ENCODE measurements around the gene ST6GALNAC2. TPM values are rescaled to one million over a fixed set of nuclear protein-coding genes. Genes with fewer than 3 reads are reported as not detected.
A peak's percentile ranks its signal among the peaks of the same experiment; 100 is the strongest.
"Not testable (repeated sequence)": the region's sequence is repeated elsewhere in the genome, so short reads cannot be mapped to it uniquely, and the experiment has no call there.

The ST6GALNAC2 gene
- 2.3 TPM for total RNA-seq

DNA sequence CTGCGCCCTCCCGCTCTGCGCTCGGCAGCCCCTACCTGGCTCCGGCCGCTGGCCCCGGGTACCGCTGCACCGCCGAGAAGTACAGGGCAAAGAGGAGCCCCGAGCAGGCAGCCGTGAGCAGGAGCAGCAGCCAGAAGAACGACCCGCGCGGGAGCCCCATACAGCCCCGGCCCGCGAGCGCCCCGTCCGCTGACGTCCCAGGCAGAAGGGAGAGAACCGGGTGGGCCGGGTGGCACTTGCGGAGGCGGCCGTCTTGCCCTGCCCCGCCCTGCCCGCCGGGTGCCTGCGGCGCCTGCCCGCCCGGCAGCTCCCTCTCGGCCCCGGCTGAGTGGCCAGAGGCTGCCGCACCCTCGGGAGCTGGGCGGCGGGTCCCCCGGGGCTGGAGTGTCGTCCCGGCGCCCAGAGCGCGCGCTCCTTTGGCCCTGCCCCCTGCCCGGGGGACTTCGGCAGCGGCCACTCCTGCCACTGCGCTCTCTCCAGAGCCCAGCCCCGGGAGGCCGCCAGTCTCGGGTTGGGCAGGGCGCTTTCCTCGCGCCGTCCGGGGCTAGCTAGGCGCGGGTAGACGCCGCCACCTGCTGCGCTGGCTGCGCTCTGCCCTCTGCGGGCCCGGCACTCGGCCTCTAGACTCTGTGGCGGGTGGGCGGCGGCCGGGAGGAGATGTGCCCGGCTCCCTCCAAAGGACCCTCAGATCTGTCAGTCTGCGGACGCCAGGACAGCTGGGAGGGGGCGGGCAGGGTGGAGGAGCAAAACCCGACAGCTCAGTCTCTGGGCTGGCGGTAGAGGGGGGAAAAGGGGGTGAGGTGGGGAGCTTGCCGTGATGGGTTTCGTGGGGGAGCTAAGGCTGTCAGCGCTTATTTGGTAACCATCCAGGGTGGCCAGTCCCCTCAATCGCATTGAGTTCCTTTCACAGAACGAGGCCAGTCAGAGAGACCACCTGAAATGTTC lies at the start of gene ST6GALNAC2:
ST6GALNAC2 (minus strand) TSS at position 212 of the 945 bp plus-strand sequence; CDS start at position 160, 52 bp downstream.
- peak within 1 kb of the TSS; percentile 48 for H3K4me3 ChIP-seq (ENCODE audit: low read length)
- H3K9me3 ChIP-seq (ENCODE audit: low read depth, low read length): no peaks in the 10 kb centered on the region
- H3K4me1 ChIP-seq (ENCODE audit: insufficient read depth, low read length): peaks cover 23% of the 10 kb centered on the region
- H3K27me3 ChIP-seq (ENCODE audit: insufficient read depth, low read length): peaks cover 28% of the 10 kb centered on the region

GRCh38 chr17:76635039-76635438 lies 49.4 kb upstream of the ST6GALNAC2 start:
- Histone ChIP-seq H3K9me3 (ENCODE audit: low read depth, low read length) (no peaks in the 10 kb centered on the region), H3K4me1 (ENCODE audit: insufficient read depth, low read length) (no peaks in the 10 kb centered on the region), H3K27me3 (ENCODE audit: insufficient read depth, low read length) (no peaks in the 10 kb centered on the region), H3K4me3 (ENCODE audit: low read length) (no peak overlapping the region)

DNA sequence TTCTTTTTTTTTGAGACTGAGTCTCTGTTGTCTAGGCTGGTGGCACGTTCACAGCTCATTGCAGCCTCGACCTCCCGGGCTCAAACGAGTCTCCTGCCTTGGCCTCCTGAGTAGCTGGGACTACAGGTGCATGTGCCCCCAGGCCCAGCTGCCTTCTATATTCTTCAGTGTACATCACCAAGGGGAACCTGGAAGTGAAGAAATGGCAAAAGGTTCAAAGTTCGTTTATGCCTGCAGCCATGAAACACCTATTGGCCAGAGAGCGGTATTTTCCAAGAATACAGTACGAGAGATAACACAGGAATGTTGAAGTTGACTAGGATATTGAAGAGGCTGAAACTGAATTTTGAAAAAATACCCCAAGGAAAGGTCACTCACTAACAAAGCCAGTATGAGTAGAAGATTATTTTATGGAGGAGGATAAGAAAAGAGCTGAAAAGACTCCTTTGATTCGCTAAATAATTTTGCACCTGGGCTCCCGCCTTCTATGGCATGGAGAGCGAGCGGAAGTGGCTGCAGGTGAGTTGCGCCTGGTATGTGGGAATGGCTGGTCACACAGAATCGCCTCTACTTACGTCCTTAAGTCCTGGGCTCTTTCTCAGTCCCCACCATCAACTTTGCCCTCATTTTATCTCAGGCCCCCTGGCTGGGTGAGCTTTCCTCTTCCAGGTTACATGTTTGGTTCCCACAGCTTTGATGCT lies 48.1 kb upstream of the ST6GALNAC2 start:
- Histone ChIP-seq H3K4me3 (ENCODE audit: low read length) (no peak overlapping the region), H3K27me3 (ENCODE audit: insufficient read depth, low read length) (no peaks in the 10 kb centered on the region), H3K4me1 (ENCODE audit: insufficient read depth, low read length) (no peaks in the 10 kb centered on the region), H3K9me3 (ENCODE audit: low read depth, low read length) (no peaks in the 10 kb centered on the region)

DNA sequence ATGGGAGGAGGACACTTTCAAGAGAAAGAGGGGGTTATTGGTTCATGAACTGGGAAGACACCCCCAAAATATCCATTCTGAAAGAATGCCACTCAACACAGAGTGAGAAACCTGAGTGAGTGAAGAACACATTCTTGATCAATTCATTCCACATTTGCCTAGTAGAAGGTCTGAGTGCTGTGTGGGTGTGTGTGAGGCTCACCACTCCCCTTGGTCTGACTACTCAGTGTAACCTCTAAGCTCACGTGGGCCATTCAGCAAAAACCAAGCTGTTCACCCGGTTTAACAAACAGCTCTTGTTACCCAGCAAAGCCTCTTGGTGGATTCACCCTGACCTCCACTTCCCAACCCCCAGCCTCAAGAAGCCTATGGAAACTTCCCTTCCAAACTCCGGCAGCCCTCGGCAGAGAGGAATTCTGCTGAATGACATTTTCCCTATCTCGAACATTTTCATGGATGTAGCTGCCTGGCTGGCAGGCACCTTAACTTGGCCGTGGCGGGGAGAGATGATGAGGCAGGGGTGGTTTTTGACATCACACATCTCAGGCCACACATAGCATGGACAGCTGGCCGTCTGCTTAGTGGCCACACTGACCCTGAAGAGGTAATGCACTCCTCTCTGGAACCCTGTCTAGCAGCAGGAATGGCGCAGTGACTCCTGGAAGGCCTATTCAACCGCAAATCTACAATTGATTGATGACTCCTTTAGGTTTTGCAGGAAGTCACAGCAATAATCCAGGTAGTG lies 46.3 kb upstream of the ST6GALNAC2 start:
- Histone ChIP-seq H3K4me1 (ENCODE audit: insufficient read depth, low read length) (no peaks in the 10 kb centered on the region), H3K4me3 (ENCODE audit: low read length) (no peak overlapping the region), H3K27me3 (ENCODE audit: insufficient read depth, low read length) (no peaks in the 10 kb centered on the region), H3K9me3 (ENCODE audit: low read depth, low read length) (no peaks in the 10 kb centered on the region)

- no peak overlapping the region for H3K4me3 ChIP-seq (ENCODE audit: low read length)
- H3K27me3 ChIP-seq (ENCODE audit: insufficient read depth, low read length): no peaks in the 10 kb centered on the region
- no peaks in the 10 kb centered on the region for H3K9me3 ChIP-seq (ENCODE audit: low read depth, low read length)
- no peaks in the 10 kb centered on the region for H3K4me1 ChIP-seq (ENCODE audit: insufficient read depth, low read length)
Measured at GRCh38 chr17:76630151-76630550, 44.5 kb upstream of the ST6GALNAC2 start.

- H3K4me1 ChIP-seq (ENCODE audit: insufficient read depth, low read length): no peaks in the 10 kb centered on the region
- no peaks in the 10 kb centered on the region for H3K9me3 ChIP-seq (ENCODE audit: low read depth, low read length)
- no peak overlapping the region for H3K4me3 ChIP-seq (ENCODE audit: low read length)
- H3K27me3 ChIP-seq (ENCODE audit: insufficient read depth, low read length): no peaks in the 10 kb centered on the region
Measured at GRCh38 chr17:76627510-76627909, 41.9 kb upstream of the ST6GALNAC2 start.

DNA sequence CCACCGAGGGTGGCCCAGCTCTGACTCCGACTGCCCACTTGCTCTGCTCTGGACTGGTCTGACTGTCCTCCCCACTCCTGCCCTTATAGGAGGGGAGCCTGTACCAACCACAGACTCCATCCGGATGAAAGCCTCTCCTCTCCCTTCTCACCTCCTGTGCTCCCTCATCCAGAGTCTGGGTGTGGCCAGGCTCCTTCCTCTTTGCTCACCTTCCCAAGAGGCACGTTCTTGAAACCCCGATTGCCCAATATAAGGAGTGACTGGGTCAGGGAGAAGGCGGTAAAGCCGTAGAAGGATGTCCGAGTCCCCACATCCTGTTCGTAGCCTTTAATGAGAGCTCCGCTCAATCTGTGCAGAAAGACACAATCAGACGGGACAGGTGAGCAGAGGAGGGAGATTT lies 40.8 kb upstream of the ST6GALNAC2 start:
- Histone ChIP-seq H3K4me3 (ENCODE audit: low read length) (no peak overlapping the region), H3K9me3 (ENCODE audit: low read depth, low read length) (no peaks in the 10 kb centered on the region), H3K4me1 (ENCODE audit: insufficient read depth, low read length) (no peaks in the 10 kb centered on the region), H3K27me3 (ENCODE audit: insufficient read depth, low read length) (no peaks in the 10 kb centered on the region)

GRCh38 chr17:76625496-76625895 lies 39.8 kb upstream of the ST6GALNAC2 start:
- no peaks in the 10 kb centered on the region for H3K27me3 ChIP-seq (ENCODE audit: insufficient read depth, low read length)
- H3K4me1 ChIP-seq (ENCODE audit: insufficient read depth, low read length): no peaks in the 10 kb centered on the region
- H3K4me3 ChIP-seq (ENCODE audit: low read length): no peak overlapping the region
- H3K9me3 ChIP-seq (ENCODE audit: low read depth, low read length): no peaks in the 10 kb centered on the region

DNA sequence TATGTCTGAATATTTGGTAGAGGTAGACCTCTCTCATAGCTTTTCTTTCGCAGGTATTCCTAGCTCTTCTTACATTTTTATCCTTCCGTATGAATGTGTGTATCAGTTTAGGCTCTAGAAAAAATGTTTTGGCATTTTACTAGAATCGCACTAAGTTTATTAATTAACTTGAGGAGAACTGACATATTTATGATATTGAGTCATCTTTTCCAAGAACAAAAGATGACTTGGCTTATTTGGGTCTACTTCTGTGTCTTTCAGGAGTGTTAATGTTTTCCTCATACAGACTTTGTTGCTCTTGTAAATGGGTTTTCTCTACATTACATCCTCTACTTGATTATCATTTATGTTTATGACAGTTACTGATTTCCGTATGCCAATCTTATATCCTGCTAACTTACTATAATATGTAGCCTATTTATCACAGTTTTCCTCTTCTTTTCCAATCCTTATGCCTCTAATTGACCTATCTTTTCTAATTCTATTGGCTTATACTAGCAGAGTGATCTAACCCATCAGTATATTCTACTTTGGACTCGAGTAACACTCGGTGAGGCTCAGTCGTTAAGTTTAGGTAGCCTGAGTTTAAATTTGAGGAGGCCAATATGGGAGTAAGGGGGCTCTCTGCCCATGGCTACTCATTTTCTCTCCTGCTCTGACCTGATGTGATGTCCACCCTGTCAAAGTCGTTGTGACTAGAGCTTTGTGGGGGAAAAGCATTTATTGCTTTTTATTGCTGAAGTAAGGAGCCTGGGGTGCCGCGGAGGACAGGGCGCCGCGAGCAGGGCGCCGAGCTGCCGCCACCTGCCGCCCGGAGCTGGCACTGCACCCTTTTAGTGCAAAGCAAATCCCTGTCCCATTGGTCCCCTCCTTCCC lies 37.8 kb upstream of the ST6GALNAC2 start:
- H3K27me3 ChIP-seq (ENCODE audit: insufficient read depth, low read length): no peaks in the 10 kb centered on the region
- H3K4me1 ChIP-seq (ENCODE audit: insufficient read depth, low read length): no peaks in the 10 kb centered on the region
- no peaks in the 10 kb centered on the region for H3K9me3 ChIP-seq (ENCODE audit: low read depth, low read length)
- no peak overlapping the region for H3K4me3 ChIP-seq (ENCODE audit: low read length)

- H3K27me3 ChIP-seq (ENCODE audit: insufficient read depth, low read length): no peaks in the 10 kb centered on the region
- no peak overlapping the region for H3K4me3 ChIP-seq (ENCODE audit: low read length)
- H3K9me3 ChIP-seq (ENCODE audit: low read depth, low read length): no peaks in the 10 kb centered on the region
- no peaks in the 10 kb centered on the region for H3K4me1 ChIP-seq (ENCODE audit: insufficient read depth, low read length)
Measured at GRCh38 chr17:76617838-76618237, 32.2 kb upstream of the ST6GALNAC2 start.

DNA sequence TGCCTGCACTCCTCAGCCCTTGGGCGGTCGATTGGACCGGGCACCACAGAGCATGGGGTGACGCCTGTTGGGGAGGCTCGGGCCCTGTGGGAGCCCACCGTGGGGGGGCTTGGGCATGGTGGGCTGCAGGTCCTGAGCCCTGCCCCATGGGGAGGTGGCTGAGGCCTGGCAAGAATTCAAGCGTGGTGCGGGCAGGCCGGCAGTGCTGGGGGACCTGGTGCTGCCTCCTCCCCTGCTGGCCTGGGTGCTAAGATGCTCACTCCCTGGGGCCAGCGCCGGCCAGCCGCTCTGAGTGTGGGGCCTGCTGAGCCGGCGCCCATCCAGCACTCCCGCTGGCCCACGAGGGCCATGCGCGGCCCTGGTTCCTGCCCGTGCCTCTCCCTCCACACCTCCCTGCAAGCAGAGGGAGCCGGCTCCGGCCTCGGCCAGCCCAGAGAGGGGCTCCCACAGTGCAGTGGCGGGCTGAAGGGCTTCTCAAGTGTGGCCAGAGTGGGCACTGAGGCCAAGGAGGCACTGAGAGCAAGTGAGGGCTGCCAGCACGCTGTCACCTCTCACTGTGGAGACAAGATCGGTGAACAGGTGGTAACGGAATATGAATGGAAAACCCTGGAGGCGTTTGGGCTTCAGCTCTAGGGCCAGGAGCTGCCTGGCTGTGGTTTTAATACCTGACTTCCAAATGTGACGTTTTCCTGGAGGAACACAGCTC lies 29.4 kb upstream of the ST6GALNAC2 start:
- no peaks in the 10 kb centered on the region for H3K9me3 ChIP-seq (ENCODE audit: low read depth, low read length)
- H3K4me3 ChIP-seq (ENCODE audit: low read length): no peak overlapping the region
- H3K27me3 ChIP-seq (ENCODE audit: insufficient read depth, low read length): no peaks in the 10 kb centered on the region
- H3K4me1 ChIP-seq (ENCODE audit: insufficient read depth, low read length): no peaks in the 10 kb centered on the region

GRCh38 chr17:76614064-76614759 lies 28.6 kb upstream of the ST6GALNAC2 start:
- H3K4me1 ChIP-seq (ENCODE audit: insufficient read depth, low read length); H3K27me3 ChIP-seq (ENCODE audit: insufficient read depth, low read length); H3K4me3 ChIP-seq (ENCODE audit: low read length); H3K9me3 ChIP-seq (ENCODE audit: low read depth, low read length): not testable (repeated sequence)
